H1 (cell line): Measurements from ENCODE around the gene SHOC1. TPM values are rescaled to one million over a fixed set of nuclear protein-coding genes. Genes with fewer than 3 reads are reported as not detected.

Experiments used
- CTCF ChIA-PET: fragments of 300-600 bp; sonication (Branson Sonifier 250); formaldehyde crosslinking; loops from one replicate; lab custom pipeline; 2021; ENCODE audit not compliant: partially characterized antibody; lab: Charles Lee
- POLR2A ChIA-PET: fragments of 300-600 bp; sonication (Branson Sonifier 250); formaldehyde crosslinking; loops from one replicate; lab custom pipeline; 2021; ENCODE audit warnings: inconsistent platforms; ENCODE audit not compliant: partially characterized antibody; lab: Charles Lee
- DNase-seq, 2 experiments: peaks; one replicate each; pipeline versions ENCODE4 v3.0.0 to v3.0.0-alpha.2; 2010 to 2022; ENCODE audit warnings: low spot score in 2 of 2, low read depth in 1 of 2, mixed read lengths in 1 of 2
- FAIRE-seq: peaks from 2 replicates; lab custom pipeline; 2011; peaks lifted over from hg19 to GRCh38; lab: Jason Lieb, UNC
- H2AFZ ChIP-seq: 2 replicates; pipeline ENCODE4 v1.8.1; 2012; ENCODE audit warnings: low read length, inconsistent platforms
- H2AK5ac ChIP-seq: 2 replicates; pipeline ENCODE4 v1.6.1; 2013; ENCODE audit warnings: low read depth, low read length
- H2BK120ac ChIP-seq: replicated peaks from 2 replicates; pipeline ENCODE3; 2013; ENCODE audit warnings: low read depth, low read length, inconsistent platforms
- H2BK12ac ChIP-seq: 2 replicates; pipeline ENCODE4 v1.6.1; 2013; ENCODE audit warnings: low read depth, low read length
- H2BK15ac ChIP-seq: 2 replicates; pipeline ENCODE4 v1.6.1; 2013; ENCODE audit warnings: low read length
- H2BK20ac ChIP-seq: 2 replicates; pipeline ENCODE4 v1.6.1; 2013; ENCODE audit warnings: low read length
- H2BK5ac ChIP-seq: 2 replicates; pipeline ENCODE4 v1.6.1; 2013; ENCODE audit warnings: low read depth, low read length
- H3K14ac ChIP-seq: 2 replicates; pipeline ENCODE4 v1.6.1; 2013; ENCODE audit warnings: inconsistent platforms; ENCODE audit not compliant: insufficient read length
- H3K18ac ChIP-seq: 2 replicates; pipeline ENCODE4 v1.6.1; 2013; ENCODE audit warnings: low read length; ENCODE audit errors: extremely low read depth
- H3K23ac ChIP-seq: 2 replicates; pipeline ENCODE4 v1.6.1; 2013; ENCODE audit warnings: inconsistent platforms; ENCODE audit not compliant: insufficient read length
- H3K23me2 ChIP-seq: 2 replicates; pipeline ENCODE4 v1.6.1; 2013; ENCODE audit warnings: low read depth, low read length
- H3K27ac ChIP-seq: 2 replicates; pipeline ENCODE4 v1.6.1; 2011; ENCODE audit warnings: low read depth, low read length, inconsistent platforms
- H3K27me3 ChIP-seq, 4 experiments: replicated peaks in 1 of 4; 1 replicate in 1 of 4; 2 replicates in 3 of 4; pipeline versions ENCODE4 v1.6.1 to v1.8.1; 2011 to 2013; ENCODE audit warnings: low read length in 3 of 4, mild to moderate bottlenecking in 3 of 4, inconsistent platforms in 2 of 4, mixed read lengths in 2 of 4, moderate library complexity in 1 of 4; ENCODE audit not compliant: control insufficient read depth in 3 of 4, insufficient read depth in 3 of 4; ENCODE audit errors: extremely low read depth in 1 of 4
- H3K36me3 ChIP-seq, 4 experiments: 2 replicates each; pipeline versions ENCODE4 v1.6.1 to v1.8.1; 2011 to 2013; ENCODE audit warnings: mild to moderate bottlenecking in 4 of 4, low read length in 3 of 4, moderate library complexity in 2 of 4, control low read depth in 1 of 4, inconsistent platforms in 1 of 4; ENCODE audit not compliant: insufficient read depth in 4 of 4, control insufficient read depth in 2 of 4
- H3K4ac ChIP-seq: replicated peaks from 2 replicates; pipeline ENCODE3; 2013; ENCODE audit warnings: low read length, low read depth, mixed read lengths, inconsistent platforms; ENCODE audit not compliant: insufficient read length
- H3K4me1 ChIP-seq, 4 experiments: replicated peaks in 1 of 4; 1 replicate in 1 of 4; 2 replicates in 3 of 4; pipeline versions ENCODE4 v1.6.1 to v1.8.1; 2011 to 2013; ENCODE audit warnings: low read length in 3 of 4, inconsistent platforms in 2 of 4, mixed read lengths in 1 of 4; ENCODE audit not compliant: insufficient read depth in 4 of 4, control insufficient read depth in 3 of 4
- H3K4me2 ChIP-seq, 2 experiments: 2 replicates each; pipeline versions ENCODE4 v1.6.1 to v1.8.1; 2011 to 2013; ENCODE audit warnings: low read depth in 2 of 2, low read length in 2 of 2, control low read depth in 1 of 2, inconsistent platforms in 1 of 2, mild to moderate bottlenecking in 1 of 2; ENCODE audit not compliant: insufficient read depth in 1 of 2
- H3K4me3 ChIP-seq, 4 experiments: fragments of 200-600, 300-600 bp in 1 of 4; sonication (generic), shearing (Covaris generic), sonication (Bioruptor Twin) in 1 of 4; 2 replicates each; pipeline versions ENCODE4 v1.5.1 to v1.8.1; 2011 to 2016; ENCODE audit warnings: low read length in 4 of 4, low read depth in 3 of 4, control low read depth in 2 of 4, inconsistent platforms in 2 of 4, mild to moderate bottlenecking in 2 of 4, mixed read lengths in 1 of 4, moderate library complexity in 1 of 4; ENCODE audit not compliant: insufficient read depth in 2 of 4; ENCODE audit errors: extremely low read depth in 1 of 4
- H3K56ac ChIP-seq: replicated peaks from 2 replicates; pipeline ENCODE3; 2013; ENCODE audit warnings: low read depth, mild to moderate bottlenecking, mixed read lengths, low read length, inconsistent platforms; ENCODE audit not compliant: insufficient read length
- H3K79me1 ChIP-seq: 2 replicates; pipeline ENCODE4 v1.6.1; 2013; ENCODE audit warnings: low read depth, low read length, control low read depth
- H3K79me2 ChIP-seq, 2 experiments: 2 replicates each; pipeline versions ENCODE4 v1.6.1 to v1.8.1; 2012 to 2013; ENCODE audit warnings: low read length in 2 of 2, mild to moderate bottlenecking in 2 of 2, inconsistent platforms in 1 of 2; ENCODE audit not compliant: insufficient read depth in 2 of 2, control insufficient read depth in 1 of 2
- H3K9ac ChIP-seq, 4 experiments: replicated peaks in 1 of 4; 1 replicate in 1 of 4; 2 replicates in 3 of 4; pipeline versions ENCODE4 v1.6.1 to v1.8.1; 2011 to 2013; ENCODE audit warnings: low read depth in 3 of 4, low read length in 3 of 4, control low read depth in 2 of 4, mild to moderate bottlenecking in 2 of 4, moderate library complexity in 2 of 4, inconsistent platforms in 1 of 4; ENCODE audit errors: extremely low read depth in 1 of 4
- H3K9me3 ChIP-seq, 2 experiments: 2 replicates each; pipeline versions ENCODE4 v1.6.1 to v1.8.1; 2012 to 2013; ENCODE audit warnings: mild to moderate bottlenecking in 2 of 2, moderate library complexity in 2 of 2, control low read depth in 1 of 2, inconsistent platforms in 1 of 2, low read depth in 1 of 2, low read length in 1 of 2, mixed read lengths in 1 of 2; ENCODE audit not compliant: insufficient read depth in 2 of 2
- H4K20me1 ChIP-seq, 2 experiments: replicated peaks in 1 of 2; 2 replicates each; pipeline versions ENCODE3 to v1.8.1; 2011 to 2013; ENCODE audit warnings: inconsistent platforms in 2 of 2, low read length in 2 of 2, mild to moderate bottlenecking in 1 of 2; ENCODE audit not compliant: insufficient read depth in 2 of 2, control insufficient read depth in 1 of 2
- H4K5ac ChIP-seq: 2 replicates; pipeline ENCODE4 v1.6.1; 2013; ENCODE audit warnings: low read length, low read depth, mixed read lengths, inconsistent platforms; ENCODE audit not compliant: insufficient read length
- H4K8ac ChIP-seq: 2 replicates; pipeline ENCODE4 v1.8.0; 2013; ENCODE audit warnings: mild to moderate bottlenecking, moderate library complexity, low read length, inconsistent platforms; ENCODE audit not compliant: insufficient read depth; ENCODE audit errors: extremely low read depth
- H4K91ac ChIP-seq: replicated peaks from 2 replicates; pipeline ENCODE3; 2013; ENCODE audit warnings: low read length, mixed read lengths, inconsistent platforms; ENCODE audit not compliant: insufficient read length
- CBX5 ChIP-seq: fragments of 300-800, 300-1000 bp; sonication (generic); IDR thresholded peaks from 2 replicates; pipeline ENCODE4 v1.7.1; 2016; ENCODE audit warnings: antibody characterized with exemption, low read length, low read depth
- CEBPB ChIP-seq: IDR thresholded peaks from 2 replicates; pipeline ENCODE4 v1.6.1; 2012; ENCODE audit warnings: low read depth, low read length
- KDM1A ChIP-seq: fragments of 200-600, 300-600 bp; sonication (generic); IDR thresholded peaks from 2 replicates; pipeline ENCODE4 v1.7.1; 2016; ENCODE audit warnings: mild to moderate bottlenecking, low read length, borderline replicate concordance
- POU5F1 ChIP-seq: IDR thresholded peaks from 2 replicates; pipeline ENCODE4 v1.6.1; 2011; ENCODE audit warnings: low read depth, mild to moderate bottlenecking, low read length, moderate library complexity
- RNF2 ChIP-seq: fragments of 200-900, 300-1000 bp; sonication (generic); IDR thresholded peaks from 2 replicates; pipeline ENCODE4 v1.7.1; 2016; ENCODE audit warnings: borderline replicate concordance, low read depth, mild to moderate bottlenecking, antibody characterized with exemption, low read length; ENCODE audit not compliant: poor library complexity, severe bottlenecking; ENCODE audit errors: missing control alignments
- SIN3A ChIP-seq, 2 experiments: IDR thresholded peaks in 1 of 2; conservative IDR thresholded peaks in 1 of 2; 2 replicates each; pipeline ENCODE4 v1.6.1; 2011 to 2012; ENCODE audit warnings: low read length in 2 of 2, improper control_type of control experiment in 1 of 2, low read depth in 1 of 2, mild to moderate bottlenecking in 1 of 2
- whole genome bisulfite sequencing, 2 experiments: shearing (Covaris generic) in 1 of 2; methylation state at CpG; one replicate each; pipeline versions ENCODE4 v1.1.6 to v1.1.7; 2013 to 2015; ENCODE audit warnings: low lambda C conversion rate in 2 of 2, mixed read lengths in 2 of 2, inconsistent platforms in 1 of 2, low coverage in 1 of 2, missing lambda C conversion rate in 1 of 2; ENCODE audit not compliant: insufficient replicate concordance in 2 of 2, insufficient coverage in 1 of 2, insufficient read length in 1 of 2; ENCODE audit errors: extremely low coverage in 1 of 2, missing lambda C conversion rate in 1 of 2; 5-methylcytosine and 5-hydroxymethylcytosine counted together
- polyA plus RNA-seq, 7 experiments: library from polyadenylated mRNA; depleted of rRNA in 3 of 7; stranded (reverse) in 5 of 7; unstranded in 2 of 7; fragments of >200 nt in 5 of 7; fragments of 200-250 nt in 2 of 7; gene quantifications; 1 replicate in 5 of 7; 2 replicates in 1 of 7; 4 replicates in 1 of 7; pipeline versions ENCODE4 v1.2.1 to v1.2.3, GENCODE V29; 2011 to 2013; ENCODE audit warnings: missing spikeins in 2 of 7, mixed read lengths in 2 of 7
- total RNA-seq: library from RNA; stranded (reverse); fragmentation: NEBNext Ultra II Directional; extraction: Animal tissue kit (Norgen Biotek cat#: 25700); gene quantifications from 2 replicates; pipeline ENCODE4 v1.2.1, GENCODE V29; 2021

Gene SHOC1
- total and polyA plus RNA-seq, 2 of the 8 experiments (the other 6 are each of a cell fraction or from before 2014, with no cell fraction given), result not detected

GRCh38 chr9:111803924-111804323, 9.2 kb upstream of the SHOC1 start:
- TF ChIP-seq SIN3A (conservative IDR thresholded peaks at IDR 0.05 in 1 of 2, IDR thresholded peaks at IDR 0.05 in 1 of 2; ENCODE audit: low read depth in 1 of 2, low read length in 2 of 2) (no peak), CBX5 (no peak), RNF2 (no peak), CEBPB (no peak), KDM1A (no peak), POU5F1 (no peak)
- Histone ChIP-seq H2BK12ac (no peak overlapping the region), H3K27ac (no peak overlapping the region), H3K9me3 (no peaks in the 10 kb centered on the region), H4K20me1 (no peaks in the 10 kb centered on the region), H3K23me2 (no peaks in the 10 kb centered on the region), H3K4me1 (no peaks in the 10 kb centered on the region), H3K4ac (no peak overlapping the region), H3K4me2 (no peak overlapping the region), H2BK5ac (no peak overlapping the region), H2AFZ (no peak overlapping the region), H4K91ac (no peak overlapping the region), H3K4me3 (no peak overlapping the region), H2AK5ac (no peak overlapping the region), H2BK20ac (no peak overlapping the region), H3K36me3 (no peaks in the 10 kb centered on the region), H2BK120ac (no peak overlapping the region), H3K9ac (no peak overlapping the region), H3K27me3 (no peaks in the 10 kb centered on the region), H4K8ac (no peak overlapping the region), H3K23ac (no peak overlapping the region), H3K79me1 (no peaks in the 10 kb centered on the region), H4K5ac (no peak overlapping the region), H2BK15ac (no peak overlapping the region), H3K56ac (no peak overlapping the region), H3K18ac (no peak overlapping the region), H3K14ac (no peak overlapping the region), H3K79me2 (no peaks in the 10 kb centered on the region)
- FAIRE-seq (no peak), DNase-seq (no peak)
- POLR2A ChIA-PET, result no interaction called here
- CTCF ChIA-PET, result no interaction called here
- WGBS, 2 experiments, result 83% methylated on average over 3 of the region's 3 CpGs; no CpG with 5 or more reads in 1 of the 2 experiments
